Measurements from ENCODE around the gene LIG3. TPM values are rescaled to one million over a fixed set of nuclear protein-coding genes. Genes with fewer than 3 reads are reported as not detected.
"Not testable (repeated sequence)": the region's sequence is repeated elsewhere in the genome, so short reads cannot be mapped to it uniquely, and the experiment has no call there.

LIG3 gene
- 10 to 100 TPM; 15.2 to 28.5 (median 22.0) TPM for polyA plus RNA-seq (ENCODE audit: insufficient read length in 10 of 10)
- long read RNA-seq, donor 1, partial matches to known transcripts = 0 of 1 reads
- long read RNA-seq, donor 1, other reads (novel, unspliced or antisense) = 0 of 1 reads
- long read RNA-seq, donor 2, full-length matches to known transcripts = 3 of 3 reads
- long read RNA-seq, donor 2, partial matches to known transcripts = 0 of 3 reads
- long read RNA-seq, donor 2, other reads (novel, unspliced or antisense) = 0 of 3 reads
- long read RNA-seq, donor 3 = 0 reads
- long read RNA-seq, donor 4, full-length matches to known transcripts = 1 of 10 reads
- long read RNA-seq, donor 4, partial matches to known transcripts = 9 of 10 reads
- long read RNA-seq, donor 4, other reads (novel, unspliced or antisense) = 0 of 10 reads
- long read RNA-seq, donor 5, full-length matches to known transcripts = 4 of 4 reads
- long read RNA-seq, donor 5, partial matches to known transcripts = 0 of 4 reads
- long read RNA-seq, donor 5, other reads (novel, unspliced or antisense) = 0 of 4 reads
- long read RNA-seq, donor 6, full-length matches to known transcripts = 4 of 4 reads
- long read RNA-seq, donor 6, partial matches to known transcripts = 0 of 4 reads
- long read RNA-seq, donor 6, other reads (novel, unspliced or antisense) = 0 of 4 reads
- long read RNA-seq, donor 7, full-length matches to known transcripts = 2 of 9 reads
- long read RNA-seq, donor 7, partial matches to known transcripts = 7 of 9 reads
- long read RNA-seq, donor 7, other reads (novel, unspliced or antisense) = 0 of 9 reads
- long read RNA-seq, donor 8, full-length matches to known transcripts = 3 of 3 reads
- long read RNA-seq, donor 8, partial matches to known transcripts = 0 of 3 reads
- long read RNA-seq, donor 8, other reads (novel, unspliced or antisense) = 0 of 3 reads
- long read RNA-seq, donor 9, partial matches to known transcripts = 0 of 1 reads
- long read RNA-seq, donor 9, other reads (novel, unspliced or antisense) = 0 of 1 reads

DNA sequence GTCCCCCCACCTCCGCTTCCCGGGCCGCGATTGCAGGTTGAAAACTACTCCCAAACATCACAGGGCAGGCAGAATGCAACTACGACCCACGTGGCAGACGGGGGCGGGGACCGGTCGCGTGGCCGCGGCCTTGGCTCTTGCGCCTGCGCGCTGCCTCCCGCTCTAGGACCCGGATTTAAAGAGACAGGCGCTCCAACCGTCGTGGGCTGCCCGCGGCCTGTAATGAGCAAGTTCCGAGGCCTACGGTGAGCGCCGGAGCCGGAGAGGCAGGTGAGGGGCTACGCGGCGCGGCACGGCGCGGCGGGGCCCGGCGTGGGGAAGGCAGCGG, at the start of gene LIG3:
LIG3 (plus strand) TSS at position 160 of the 328 bp plus-strand sequence. CDS start 2,494 bp downstream, outside the sequence.
- DNase-seq = peak; percentile 94 to 98 (median 96)

DNA sequence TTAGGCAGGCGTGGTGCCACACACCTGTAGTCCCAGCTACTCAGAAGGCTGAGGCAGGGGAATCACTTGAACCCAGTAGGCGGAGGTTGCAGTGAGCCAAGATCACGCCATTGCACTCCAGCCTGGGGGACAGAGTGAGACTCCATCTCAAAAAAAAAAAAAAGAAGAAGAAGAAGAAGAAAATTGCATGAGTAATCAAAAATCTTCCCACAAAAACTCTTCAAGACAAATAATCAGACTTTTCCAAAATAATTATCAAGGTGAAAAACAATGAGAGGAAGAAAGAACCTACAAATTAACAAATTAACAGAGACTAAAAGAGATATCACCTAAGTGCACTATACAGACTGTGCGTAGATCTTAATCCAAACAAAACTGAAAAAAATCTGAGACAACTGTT, 29.5 kb upstream of the LIG3 start:
- not testable (repeated sequence) for DNase-seq

DNA sequence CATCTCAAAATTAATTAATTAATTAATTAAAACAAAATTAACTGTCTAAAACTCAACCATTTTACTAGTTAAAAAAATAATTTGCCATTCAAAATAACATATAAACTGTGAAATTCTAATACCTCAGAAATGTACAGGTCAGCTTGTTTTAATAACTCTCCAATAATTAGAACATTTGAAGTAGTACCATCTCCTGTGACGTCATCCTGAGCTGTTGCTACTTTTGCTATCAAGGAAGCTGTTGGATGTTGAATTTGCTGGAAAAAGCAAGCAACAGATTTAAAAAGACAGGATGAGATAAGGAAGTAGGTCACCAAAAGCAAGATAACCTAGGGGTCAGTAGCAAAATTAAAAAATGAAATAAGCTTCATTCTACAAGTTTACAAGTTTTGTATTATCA, 21.9 kb upstream of the LIG3 start:
- no peak for DNase-seq

DNA sequence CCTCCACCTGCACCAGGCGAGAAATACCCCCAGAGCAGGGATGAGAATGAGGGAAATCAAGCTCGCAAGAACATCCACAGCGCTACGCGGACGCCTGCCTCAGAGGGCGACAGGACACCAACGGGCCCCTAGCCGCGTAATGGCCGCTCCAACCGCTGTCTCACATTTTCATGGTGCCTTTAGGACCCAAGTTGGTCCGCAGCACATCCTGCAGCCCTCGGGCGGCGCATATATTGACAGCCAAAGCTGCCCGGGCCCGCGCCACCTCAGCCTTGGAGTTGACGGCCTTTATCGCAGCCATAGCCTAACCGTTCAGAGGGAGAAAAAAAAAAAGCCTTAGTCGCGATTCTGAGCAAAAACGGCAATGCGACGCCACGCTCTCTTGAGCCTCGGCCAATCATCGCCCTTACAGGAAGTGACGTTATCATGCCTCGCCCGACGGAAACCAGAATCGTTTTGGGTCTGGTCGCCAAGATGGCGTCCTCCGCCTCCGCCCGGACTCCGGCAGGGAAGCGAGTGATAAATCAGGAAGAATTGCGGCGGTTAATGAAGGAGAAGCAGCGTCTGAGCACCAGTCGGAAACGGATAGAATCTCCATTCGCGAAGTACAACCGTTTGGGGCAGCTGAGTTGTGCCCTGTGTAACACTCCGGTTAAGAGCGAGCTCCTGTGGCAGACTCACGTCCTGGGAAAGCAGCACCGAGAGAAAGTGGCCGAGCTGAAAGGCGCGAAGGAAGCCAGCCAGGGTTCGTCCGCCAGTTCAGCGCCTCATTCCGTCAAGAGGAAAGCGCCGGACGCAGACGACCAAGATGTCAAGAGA, 19.0 kb upstream of the LIG3 start, which contains the start of the genes CCT6B and ZNF830:
CCT6B (minus strand) TSS at position 368 of the 819 bp plus-strand sequence; CDS start at position 301, 67 bp downstream.
ZNF830 (plus strand) TSS at position 448 of the 819 bp plus-strand sequence; CDS start at position 475, 27 bp downstream.
- peak; percentile 96 to 99 (median 97) for DNase-seq

DNA sequence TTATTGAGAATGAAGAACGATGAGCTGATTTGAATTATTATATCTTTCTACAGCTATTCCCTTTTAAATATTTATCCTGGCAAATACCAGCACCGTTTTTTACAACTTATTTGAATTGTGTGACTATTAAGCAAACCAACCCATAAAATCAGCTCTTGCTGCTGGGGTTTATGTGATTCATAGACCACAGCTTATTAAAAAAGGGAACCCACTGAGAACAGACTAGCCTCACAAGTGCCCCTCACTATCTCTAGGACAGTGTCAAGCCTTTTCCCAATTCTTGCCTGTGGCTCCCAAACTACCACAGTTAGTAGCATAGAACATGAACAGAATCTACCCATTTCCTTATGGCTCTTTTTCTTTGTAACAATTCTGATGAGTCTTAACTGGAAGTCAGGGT, 6.1 kb upstream of the LIG3 start:
- DNase-seq = no peak

DNA sequence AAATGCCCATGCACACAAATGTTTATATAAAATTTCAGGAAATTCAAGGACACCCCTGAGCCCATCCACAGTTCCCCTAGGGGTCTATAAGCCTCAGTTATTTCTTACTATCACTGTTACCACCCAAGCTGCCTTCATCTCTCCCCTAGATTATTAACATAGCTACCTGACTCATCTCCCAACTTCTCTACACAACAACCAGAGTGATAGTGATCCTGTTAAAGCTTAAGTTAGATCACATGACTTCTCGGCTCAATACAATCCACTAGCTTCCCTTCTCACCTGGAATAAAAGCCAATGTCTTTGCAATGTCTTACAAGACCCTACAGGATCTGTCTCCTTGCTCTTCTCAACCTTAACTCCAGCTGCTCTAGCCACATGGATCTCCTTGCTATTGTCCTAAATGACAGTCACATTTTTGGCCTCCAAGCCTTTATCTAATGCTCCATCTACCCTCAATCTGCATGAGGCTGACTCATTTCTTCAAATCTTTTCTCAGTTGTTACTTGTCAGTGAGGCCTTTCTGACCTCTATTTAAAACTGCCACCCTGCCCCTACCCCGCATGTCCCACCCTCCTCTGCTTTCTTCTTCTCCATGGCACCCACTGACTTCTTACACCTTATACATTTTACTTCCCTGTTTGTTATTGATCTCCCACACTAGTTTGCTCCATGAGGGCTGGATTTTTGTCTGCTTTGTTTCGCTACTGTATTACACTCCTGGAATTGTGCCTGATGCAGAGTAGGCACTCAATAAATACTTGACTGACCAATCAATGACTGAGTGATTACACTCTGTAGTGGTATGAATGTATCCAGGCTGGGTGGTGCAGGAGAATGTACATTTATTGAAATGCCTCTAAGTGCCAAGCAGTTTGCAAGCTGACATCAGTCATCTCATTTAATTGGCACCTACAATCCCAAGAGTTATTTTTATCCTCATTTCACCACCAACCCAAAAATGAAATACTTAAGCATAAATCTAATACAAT, 5.2 kb upstream of the LIG3 start:
- no peak for DNase-seq

DNA sequence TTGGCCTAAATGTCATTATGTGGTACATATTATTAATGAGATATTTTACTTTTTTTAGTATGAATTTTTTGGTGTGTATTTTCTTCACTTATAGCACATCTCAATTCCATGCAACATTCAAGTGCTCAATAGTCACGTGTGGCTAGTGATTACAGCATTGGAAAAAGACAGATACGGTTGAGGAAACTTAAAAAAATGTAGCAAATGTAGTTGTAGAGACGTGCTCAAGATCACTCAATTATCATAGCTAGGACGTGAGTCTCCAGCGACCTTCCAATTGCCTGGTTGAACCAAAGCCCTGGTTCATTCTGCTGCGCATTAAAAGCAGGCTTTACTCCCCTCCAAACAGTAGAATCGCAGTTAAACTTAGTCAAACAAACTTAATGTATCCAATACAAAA, 1.2 kb upstream of the LIG3 start:
- DNase-seq = no peak

DNA sequence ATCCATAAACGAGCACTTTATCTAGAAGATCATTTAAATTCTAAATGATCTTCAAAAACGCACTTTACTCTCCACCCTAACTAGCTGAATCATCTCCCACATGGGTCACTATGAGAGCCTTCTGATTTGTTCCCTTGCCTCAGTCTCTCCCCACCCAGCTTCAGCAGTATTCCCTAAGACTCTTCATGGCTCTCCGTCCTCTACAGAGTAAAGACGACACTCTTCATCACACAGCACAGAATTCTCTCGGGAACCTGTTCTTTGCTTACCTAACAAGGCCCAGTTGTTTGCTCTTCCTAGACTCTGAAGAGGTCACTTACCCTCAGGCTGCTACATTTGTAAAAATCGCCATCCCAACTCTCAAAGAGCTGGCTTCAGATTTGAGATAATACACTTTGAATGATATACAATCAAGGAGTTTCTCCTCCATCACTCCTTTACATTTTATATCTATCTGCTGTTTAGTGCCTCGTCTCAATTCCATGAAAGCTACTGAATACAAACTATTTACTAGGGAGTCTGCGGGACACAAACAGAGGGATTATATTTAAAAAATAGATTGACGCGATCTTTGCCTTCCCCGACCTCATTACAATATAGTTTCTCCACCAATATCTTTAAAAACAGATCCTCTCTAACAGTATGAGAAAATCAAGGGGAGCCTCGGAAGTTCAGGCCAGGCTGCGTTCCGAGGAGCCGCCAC, 511 bp upstream of the LIG3 start:
- DNase-seq = no peak

DNA sequence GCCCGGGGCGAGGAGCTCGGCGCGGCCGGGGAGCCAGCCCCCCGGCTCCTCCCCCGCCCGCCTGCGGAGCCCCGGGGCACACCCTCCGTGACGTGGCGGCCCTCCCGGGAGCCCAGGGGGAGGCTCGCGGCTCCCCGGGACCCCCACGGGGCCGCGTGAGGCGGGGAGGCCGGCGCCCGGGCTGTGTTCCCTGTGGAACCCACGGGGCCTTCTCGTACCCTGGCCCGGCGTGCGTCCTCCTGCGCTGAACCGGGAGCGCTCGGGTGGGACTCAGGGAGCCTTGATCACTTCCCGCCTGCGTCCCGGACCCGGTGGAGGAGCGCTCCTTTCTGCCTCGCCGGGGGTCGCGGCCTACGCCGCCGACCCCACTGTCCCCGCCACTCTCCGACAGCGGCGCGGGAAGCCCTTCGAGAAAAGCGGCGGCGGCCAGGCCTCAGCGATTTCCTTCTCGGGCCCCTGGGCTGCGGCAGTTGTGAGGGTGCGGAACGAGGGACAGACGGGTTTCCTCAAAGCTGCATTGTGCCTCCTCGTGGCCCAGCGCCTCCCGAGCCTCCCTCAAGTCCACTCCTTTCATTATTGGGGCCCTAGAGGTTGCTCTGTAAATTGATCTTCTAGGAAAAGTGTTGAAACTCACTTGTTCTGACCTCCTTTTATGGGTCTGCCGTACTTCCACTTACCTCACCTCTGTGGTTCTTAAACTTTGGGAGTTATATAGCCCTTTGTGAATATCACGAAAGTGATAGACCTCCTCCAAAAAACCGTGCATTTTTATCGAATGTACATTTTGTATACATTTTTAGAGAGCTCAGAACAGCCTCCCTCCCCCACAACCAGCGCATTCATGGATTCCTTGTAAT, 597 bp downstream of the LIG3 start:
- peak; percentile 80 to 94 (median 84) for DNase-seq

DNA sequence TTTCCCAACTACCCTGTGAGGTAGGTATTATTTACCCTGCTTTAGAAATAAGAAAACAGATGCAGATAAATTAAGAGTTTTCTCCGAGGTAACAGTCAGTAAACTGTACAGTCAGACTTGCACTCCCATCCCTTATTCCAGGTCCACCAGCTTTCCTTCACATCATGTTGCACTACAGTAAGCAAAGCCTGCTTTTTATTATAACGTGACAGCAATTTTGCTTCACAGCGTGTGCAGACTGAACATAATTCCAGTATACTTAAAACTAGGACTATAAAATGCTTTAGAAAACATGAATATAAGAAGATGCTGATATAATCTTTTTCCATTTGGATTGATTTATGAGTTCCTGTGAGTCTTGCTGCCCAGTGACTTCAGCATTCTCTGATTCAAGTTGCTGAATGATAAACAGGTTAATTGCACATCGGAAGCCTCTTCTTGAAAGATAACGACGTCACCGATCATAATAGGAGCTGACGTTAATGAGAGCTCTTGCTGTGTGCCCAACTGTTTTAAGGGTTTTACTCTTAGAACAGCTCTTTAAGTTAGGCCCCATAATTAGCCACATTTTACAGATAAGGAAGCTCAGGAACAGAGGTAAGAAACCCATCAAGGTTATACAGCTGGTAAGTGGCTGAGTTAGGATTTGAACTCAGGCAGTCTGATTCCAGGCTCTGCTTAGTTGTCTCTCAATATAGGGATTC, 1.4 kb downstream of the LIG3 start:
- peak in 1 of 3 donors; percentile 7 for DNase-seq

DNA sequence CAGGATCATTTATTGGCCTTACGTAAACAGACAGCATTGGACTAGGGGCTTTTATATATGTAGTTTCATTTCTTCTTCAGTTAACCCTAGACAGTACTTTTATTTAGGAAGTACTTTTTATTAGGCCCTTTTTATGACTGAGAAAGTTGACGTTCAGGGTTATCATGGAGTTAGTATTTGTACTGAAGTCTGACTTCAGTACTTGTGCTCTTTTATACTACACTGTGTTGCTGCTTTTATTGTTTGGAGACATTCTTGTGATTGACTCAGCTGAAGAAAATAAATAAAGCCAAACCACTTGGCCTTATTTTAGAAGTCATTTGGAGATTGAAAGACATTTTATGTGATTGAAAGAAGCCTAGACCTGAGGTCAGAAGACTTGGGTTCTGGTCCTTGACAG, 6.9 kb downstream of the LIG3 start:
- DNase-seq = no peak

DNA sequence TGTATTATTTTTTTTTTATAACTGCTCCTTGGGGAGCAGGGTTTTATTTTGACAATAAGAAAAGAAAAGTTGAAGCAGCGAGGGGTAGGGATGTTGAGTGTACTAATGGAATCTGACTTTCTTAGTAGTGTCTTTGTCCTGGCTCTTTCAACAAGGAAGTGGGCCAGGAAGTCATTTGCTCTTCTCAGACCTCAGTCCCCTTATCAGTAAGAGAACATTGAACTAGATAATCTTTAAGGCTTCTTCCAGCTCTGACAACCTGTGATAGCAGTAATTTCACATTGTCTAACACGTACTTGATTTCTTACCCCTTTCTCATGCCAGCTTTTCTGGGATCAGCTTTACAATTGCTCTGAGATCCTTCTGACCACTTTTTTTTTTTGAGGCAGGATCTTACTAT, 8.3 kb downstream of the LIG3 start:
- DNase-seq = no peak

DNA sequence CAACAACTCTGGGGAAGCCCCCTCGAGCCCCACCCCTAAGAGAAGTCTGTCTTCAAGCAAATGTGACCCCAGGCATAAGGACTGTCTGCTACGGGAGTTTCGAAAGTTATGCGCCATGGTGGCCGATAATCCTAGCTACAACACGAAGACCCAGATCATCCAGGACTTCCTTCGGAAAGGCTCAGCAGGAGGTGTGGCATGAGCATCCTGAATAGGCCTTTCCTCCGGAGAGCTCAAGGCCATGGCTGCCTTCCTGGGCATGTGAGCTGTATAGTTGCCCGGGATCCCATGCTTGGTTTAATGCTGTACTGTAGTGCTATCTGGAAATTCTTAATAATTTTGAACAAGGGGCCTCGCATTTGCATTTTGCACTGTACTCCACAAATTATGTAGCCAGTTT, 9.2 kb downstream of the LIG3 start:
- DNase-seq = no peak

DNA sequence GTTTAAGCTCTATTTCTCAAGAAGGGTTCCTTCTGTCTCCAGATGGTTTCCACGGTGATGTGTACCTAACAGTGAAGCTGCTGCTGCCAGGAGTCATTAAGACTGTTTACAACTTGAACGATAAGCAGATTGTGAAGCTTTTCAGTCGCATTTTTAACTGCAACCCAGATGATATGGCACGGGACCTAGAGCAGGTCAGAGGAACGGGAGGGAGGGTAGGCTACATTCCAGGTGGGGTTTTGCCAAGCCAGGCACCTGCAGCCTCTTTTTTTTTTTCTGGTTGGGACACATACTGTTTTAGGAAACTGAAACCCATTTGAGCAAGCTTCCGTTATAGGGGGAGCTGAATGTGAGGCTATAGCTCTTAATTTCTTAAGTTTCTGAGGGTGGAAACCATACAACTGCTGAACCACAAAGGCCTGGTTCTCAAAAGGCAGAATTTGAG, 10.6 kb downstream of the LIG3 start:
- peak in 1 of 3 donors; percentile 20 for DNase-seq

DNA sequence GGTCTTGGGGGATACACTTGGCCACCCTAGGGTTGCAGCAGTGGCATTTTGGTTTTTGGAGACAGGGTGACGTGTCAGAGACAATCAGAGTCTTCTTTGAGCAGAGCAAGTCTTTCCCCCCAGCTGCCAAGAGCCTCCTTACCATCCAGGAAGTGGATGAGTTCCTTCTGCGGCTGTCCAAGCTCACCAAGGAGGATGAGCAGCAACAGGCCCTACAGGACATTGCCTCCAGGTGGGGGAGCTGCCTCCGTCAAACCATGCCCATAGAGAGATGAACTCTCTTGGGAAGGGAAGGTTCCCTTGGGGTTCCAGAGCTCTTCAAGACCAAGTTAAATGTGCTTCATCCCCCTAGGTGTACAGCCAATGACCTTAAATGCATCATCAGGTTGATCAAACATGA, 11.3 kb downstream of the LIG3 start:
- DNase-seq = no peak

DNA sequence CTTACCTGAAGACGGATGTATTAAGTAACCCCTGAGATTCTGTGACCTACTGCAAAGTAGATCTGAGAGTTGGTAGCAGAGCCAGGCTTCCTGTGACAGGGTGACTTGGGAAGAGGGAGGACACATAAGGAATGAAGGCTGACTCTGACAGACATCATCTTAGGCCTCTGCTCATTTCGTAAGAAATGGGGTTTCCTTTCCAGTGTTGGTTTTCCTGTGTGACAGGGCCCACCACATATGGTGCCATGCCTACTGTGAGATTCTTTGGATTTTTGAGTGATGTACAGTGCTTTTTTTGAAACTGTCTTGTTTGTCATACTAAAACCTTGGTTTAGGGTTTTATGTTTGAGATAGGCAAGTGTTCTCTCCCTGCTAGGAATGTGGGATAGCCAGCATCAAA, 12.7 kb downstream of the LIG3 start:
- DNase-seq = no peak

DNA sequence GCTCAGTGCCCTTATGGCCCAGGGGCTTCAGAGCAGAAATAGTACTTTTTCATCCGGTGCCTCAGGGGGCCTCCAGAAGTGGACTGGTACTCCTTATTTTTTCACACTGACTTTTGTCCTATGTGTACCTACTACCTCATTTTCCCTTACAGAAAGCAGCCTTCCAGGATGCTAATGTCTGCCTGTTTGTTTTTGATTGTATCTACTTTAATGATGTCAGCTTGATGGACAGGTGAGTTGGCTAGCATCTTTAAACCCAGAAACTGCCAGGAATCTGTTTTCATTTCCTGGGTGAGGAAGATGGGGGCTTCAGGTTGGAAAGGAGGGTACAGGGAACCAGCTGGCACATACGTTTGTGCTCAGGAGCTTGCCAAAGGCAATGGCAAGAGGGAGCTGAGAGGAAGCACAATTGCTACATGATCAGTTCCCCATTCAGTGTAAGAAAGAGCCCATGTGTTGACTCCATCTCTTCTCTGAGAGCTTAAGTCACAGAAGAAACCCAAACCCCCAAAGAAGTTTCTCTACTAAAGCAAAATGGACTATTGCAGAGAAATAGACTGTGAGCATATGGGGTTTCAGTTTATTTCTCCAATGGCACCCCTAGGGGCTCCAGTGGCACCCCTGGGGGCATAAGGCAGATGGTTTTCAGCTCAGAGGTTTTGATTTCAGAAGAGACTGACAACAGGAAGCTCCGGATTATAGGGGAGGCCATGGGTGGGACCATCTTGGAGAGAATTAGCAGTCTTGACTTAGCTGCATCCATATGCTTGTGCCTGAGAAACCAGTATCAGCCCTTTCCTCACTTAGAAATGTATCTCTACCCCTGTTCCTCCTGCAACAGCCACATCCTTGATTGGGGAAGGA, 16.3 kb downstream of the LIG3 start:
- DNase-seq = no peak
